SU-DHL-6 (cell line): ENCODE data around the gene CFAP20DC.

ENCODE experiments used
- H2AFZ ChIP-seq: fragments of 200-600 bp; sonication (generic); 2 replicates; pipeline ENCODE4 v1.6.1; 2014; ENCODE audit warnings: low read depth, mild to moderate bottlenecking, moderate library complexity, mixed read lengths, antibody characterized with exemption, low read length; ENCODE audit not compliant: severe bottlenecking
- H3F3A ChIP-seq: fragments of 200-600 bp; shearing (Covaris generic); 2 replicates; pipeline ENCODE4 v1.6.0; 2016; ENCODE audit warnings: antibody characterized with exemption, mild to moderate bottlenecking; ENCODE audit not compliant: insufficient read depth
- H3K27ac ChIP-seq: fragments of 200-600 bp; sonication (generic); 2 replicates; pipeline ENCODE4 v1.5.1; 2016; ENCODE audit warnings: low read depth, mild to moderate bottlenecking, low read length, moderate library complexity, mixed read lengths
- H3K27me3 ChIP-seq: fragments of 200-600 bp; sonication (generic), shearing (Covaris generic); 2 replicates; pipeline ENCODE4 v1.6.0; 2014; ENCODE audit warnings: mild to moderate bottlenecking, low read length
- H3K36me3 ChIP-seq: fragments of 200-600 bp; sonication (generic); 2 replicates; pipeline ENCODE4 v1.6.1; 2014; ENCODE audit warnings: mild to moderate bottlenecking, low read length, mixed read lengths
- H3K4me2 ChIP-seq: fragments of 300-600, 200-600 bp; shearing (Covaris generic), sonication (generic); 2 replicates; pipeline ENCODE4 v1.6.0; 2014; ENCODE audit warnings: low read length, low read depth, mild to moderate bottlenecking; ENCODE audit not compliant: poor library complexity, severe bottlenecking
- H3K4me3 ChIP-seq: fragments of 200-600 bp; sonication (generic); 2 replicates; pipeline ENCODE4 v1.5.1; 2014; ENCODE audit warnings: antibody characterized with exemption, low read length, mild to moderate bottlenecking, mixed read lengths; ENCODE audit not compliant: insufficient read depth, poor library complexity, severe bottlenecking
- H3K79me2 ChIP-seq: fragments of 200-600 bp; sonication (generic); 2 replicates; pipeline ENCODE4 v1.6.1; 2014; ENCODE audit warnings: mild to moderate bottlenecking, low read length, moderate library complexity; ENCODE audit not compliant: insufficient read depth
- H3K9ac ChIP-seq: fragments of 200-600 bp; sonication (generic); 2 replicates; pipeline ENCODE4 v1.7.0; 2014; ENCODE audit warnings: mild to moderate bottlenecking, low read length
- H3K9me2 ChIP-seq: fragments of 200-600 bp; sonication (generic); replicated peaks from 2 replicates; pipeline ENCODE4 v1.6.1; 2014; ENCODE audit warnings: low read length; ENCODE audit not compliant: insufficient read depth
- H3K9me3 ChIP-seq: fragments of 200-600 bp; sonication (generic); 2 replicates; pipeline ENCODE4 v1.6.1; 2014; ENCODE audit warnings: low read length, mixed read lengths; ENCODE audit not compliant: insufficient read depth
- H4K20me1 ChIP-seq: fragments of 200-600 bp; sonication (generic); 2 replicates; pipeline ENCODE4 v1.6.1; 2014; ENCODE audit warnings: low read depth, mild to moderate bottlenecking, antibody characterized with exemption, low read length, moderate library complexity, mixed read lengths
- CTCF ChIP-seq: fragments of 200-600 bp; sonication (generic); IDR thresholded peaks from one replicate; pipeline ENCODE4 v1.5.1; 2017; ENCODE audit warnings: antibody characterized with exemption, mild to moderate bottlenecking, low read length, moderate library complexity; ENCODE audit not compliant: insufficient read depth, poor library complexity, severe bottlenecking
- EZH2phosphoT487 ChIP-seq: fragments of 200-600 bp; sonication (generic), shearing (Covaris generic); conservative IDR thresholded peaks from 2 replicates; pipeline ENCODE4 v1.6.1; 2018; ENCODE audit warnings: mild to moderate bottlenecking, antibody characterized with exemption, low read length, moderate library complexity, mixed read lengths

CFAP20DC gene

DNA sequence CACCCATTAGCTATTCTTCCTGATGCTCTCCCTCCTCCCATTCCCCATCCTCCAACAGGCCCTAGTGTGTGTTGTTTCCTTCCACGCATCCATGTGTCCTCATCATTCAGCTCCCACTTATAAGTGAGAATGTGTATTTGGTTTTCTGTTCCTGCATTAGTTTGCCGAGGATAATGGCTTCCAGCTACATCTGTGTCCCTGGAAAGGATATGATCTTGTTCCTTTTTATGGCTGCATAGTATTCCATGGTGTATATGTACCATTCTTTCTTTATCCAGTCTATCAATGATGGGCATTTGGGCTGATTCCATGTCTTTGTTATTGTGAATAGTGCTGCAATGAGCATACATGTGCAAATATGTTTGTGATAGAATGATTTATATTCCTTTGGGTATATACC, 56.3 kb downstream of the CFAP20DC start:
- no peak overlapping the region for H2AFZ ChIP-seq
- no peaks in the 10 kb centered on the region for H3K9me2 ChIP-seq
- no peaks in the 10 kb centered on the region for H3K9me3 ChIP-seq
- no peaks in the 10 kb centered on the region for H3F3A ChIP-seq
- H3K4me3 ChIP-seq: no peak overlapping the region
- H3K27me3 ChIP-seq: no peaks in the 10 kb centered on the region
- no peaks in the 10 kb centered on the region for H3K79me2 ChIP-seq
- no peaks in the 10 kb centered on the region for H3K36me3 ChIP-seq
- TF ChIP-seq EZH2phosphoT487: no peak
- no peak for TF ChIP-seq CTCF
- no peak overlapping the region for H3K9ac ChIP-seq
- no peak overlapping the region for H3K4me2 ChIP-seq
- no peaks in the 10 kb centered on the region for H4K20me1 ChIP-seq
- H3K27ac ChIP-seq: no peak overlapping the region

DNA sequence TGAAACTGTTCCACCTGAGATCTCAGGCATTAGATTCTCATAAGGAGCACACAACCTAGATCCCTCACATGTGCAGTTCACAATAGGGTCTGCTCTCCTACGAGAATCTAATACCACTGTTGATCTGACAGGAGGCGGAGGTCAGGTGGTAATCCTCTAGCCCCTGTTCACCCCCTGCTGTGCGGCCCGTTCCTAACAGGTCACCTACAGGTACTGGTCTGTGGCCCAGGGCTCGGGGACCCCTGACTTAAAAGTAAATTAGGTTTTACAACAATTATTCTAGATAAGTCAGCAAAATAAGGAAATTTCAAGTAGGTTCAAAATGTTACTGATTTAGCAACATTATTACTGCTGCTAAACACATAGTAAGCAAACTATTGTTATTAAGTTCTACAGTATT, 58.2 kb downstream of the CFAP20DC start:
- H3K27me3 ChIP-seq: no peaks in the 10 kb centered on the region
- H3K9ac ChIP-seq: no peak overlapping the region
- H3K79me2 ChIP-seq: no peaks in the 10 kb centered on the region
- H3K27ac ChIP-seq: no peak overlapping the region
- no peak for TF ChIP-seq EZH2phosphoT487
- TF ChIP-seq CTCF: no peak
- no peak overlapping the region for H3K4me3 ChIP-seq
- no peaks in the 10 kb centered on the region for H3K36me3 ChIP-seq
- H3K4me2 ChIP-seq: no peak overlapping the region
- no peaks in the 10 kb centered on the region for H4K20me1 ChIP-seq
- no peaks in the 10 kb centered on the region for H3K9me3 ChIP-seq
- H3K9me2 ChIP-seq: no peaks in the 10 kb centered on the region
- H3F3A ChIP-seq: no peaks in the 10 kb centered on the region
- no peak overlapping the region for H2AFZ ChIP-seq

GRCh38 chr3:58991026-58991425, 58.8 kb downstream of the CFAP20DC start:
- no peaks in the 10 kb centered on the region for H3K36me3 ChIP-seq
- H3K9me3 ChIP-seq: no peaks in the 10 kb centered on the region
- H2AFZ ChIP-seq: no peak overlapping the region
- no peak overlapping the region for H3K4me3 ChIP-seq
- TF ChIP-seq EZH2phosphoT487 (no peak), CTCF (no peak)
- H3K9ac ChIP-seq: no peak overlapping the region
- no peaks in the 10 kb centered on the region for H4K20me1 ChIP-seq
- no peaks in the 10 kb centered on the region for H3K79me2 ChIP-seq
- no peaks in the 10 kb centered on the region for H3K9me2 ChIP-seq
- no peaks in the 10 kb centered on the region for H3K27me3 ChIP-seq
- H3F3A ChIP-seq: no peaks in the 10 kb centered on the region
- H3K4me2 ChIP-seq: no peak overlapping the region
- no peak overlapping the region for H3K27ac ChIP-seq

- no peaks in the 10 kb centered on the region for H3K27me3 ChIP-seq
- H4K20me1 ChIP-seq: no peaks in the 10 kb centered on the region
- H3K9me2 ChIP-seq: no peaks in the 10 kb centered on the region
- TF ChIP-seq CTCF: no peak
- TF ChIP-seq EZH2phosphoT487: no peak
- H3K79me2 ChIP-seq: no peaks in the 10 kb centered on the region
- no peaks in the 10 kb centered on the region for H3F3A ChIP-seq
- H3K36me3 ChIP-seq: no peaks in the 10 kb centered on the region
- no peak overlapping the region for H3K27ac ChIP-seq
- no peak overlapping the region for H3K4me3 ChIP-seq
- H3K4me2 ChIP-seq: no peak overlapping the region
- H3K9ac ChIP-seq: no peak overlapping the region
- H3K9me3 ChIP-seq: no peaks in the 10 kb centered on the region
- no peak overlapping the region for H2AFZ ChIP-seq
These were observed 59.9 kb downstream of the CFAP20DC start for GRCh38 chr3:58989955-58990354.
